Chondrocyte (in vitro differentiated cells): Measurements from ENCODE around the gene ACSBG1. TPM values are rescaled to one million over a fixed set of nuclear protein-coding genes. Genes with fewer than 3 reads are reported as not detected.

ENCODE experiments used
- DNase-seq: peaks from one replicate; pipeline ENCODE4 v3.0.0; 2021; ENCODE audit warnings: mixed read lengths, low spot score
- H3K27ac Mint-ChIP-seq: one replicate; pipeline ENCODE4 v1.8.0; 2021; ENCODE audit warnings: mild to moderate bottlenecking, moderate library complexity, mixed read lengths; ENCODE audit not compliant: unreplicated experiment
- H3K27me3 Mint-ChIP-seq: 2 replicates; pipeline ENCODE4 v1.8.0; 2021; ENCODE audit warnings: low read depth, mixed read lengths
- H3K36me3 Mint-ChIP-seq: 2 replicates; pipeline ENCODE4 v1.8.0; 2021; ENCODE audit warnings: low read depth, mixed read lengths
- H3K4me1 Mint-ChIP-seq: 2 replicates; pipeline ENCODE4 v1.8.0; 2021; ENCODE audit warnings: low read depth, mild to moderate bottlenecking, mixed read lengths
- H3K4me3 Mint-ChIP-seq: one replicate; pipeline ENCODE4 v1.8.0; 2021; ENCODE audit warnings: mild to moderate bottlenecking, moderate library complexity, mixed read lengths; ENCODE audit not compliant: unreplicated experiment
- H3K9me3 Mint-ChIP-seq: 2 replicates; pipeline ENCODE4 v1.8.0; 2021; ENCODE audit warnings: low read depth, mixed read lengths
- CTCF ChIP-seq: fragments of 200-600 bp; sonication (generic); IDR thresholded peaks from 2 replicates; pipeline ENCODE4 v1.5.0; 2021; ENCODE audit warnings: antibody characterized with exemption, mild to moderate bottlenecking, moderate library complexity
- total RNA-seq: library from RNA; stranded (reverse); gene quantifications from 3 replicates; pipeline ENCODE4 v1.2.1, GENCODE V29; 2021

Gene ACSBG1
- total RNA-seq, 1 donor from 2014 or later, result not detected

- no peaks in the 10 kb centered on the region for H3K36me3 Mint-ChIP-seq
- no peak for DNase-seq
- peaks cover 5% of the 10 kb centered on the region for H3K9me3 Mint-ChIP-seq
- H3K4me3 Mint-ChIP-seq, result no peak overlapping the region
- peaks cover 6% of the 10 kb centered on the region for H3K27me3 Mint-ChIP-seq
- no peak overlapping the region for H3K27ac Mint-ChIP-seq
- no peak for TF ChIP-seq CTCF
- H3K4me1 Mint-ChIP-seq, result peaks cover 2% of the 10 kb centered on the region
Measured at GRCh38 chr15:78229431-78230406, 4.6 kb downstream of the ACSBG1 start.

GRCh38 chr15:78228356-78228996 is 5.9 kb downstream of the ACSBG1 start:
- no peak for DNase-seq
- TF ChIP-seq CTCF, result no peak
- Mint-ChIP-seq H3K4me3 (no peak overlapping the region), H3K36me3 (no peaks in the 10 kb centered on the region), H3K4me1 (peaks cover 3% of the 10 kb centered on the region), H3K9me3 (peaks cover 5% of the 10 kb centered on the region), H3K27ac (no peak overlapping the region), H3K27me3 (peaks cover 2% of the 10 kb centered on the region)

- TF ChIP-seq CTCF, result no peak
- no peak for DNase-seq
- H3K36me3 Mint-ChIP-seq, result no peaks in the 10 kb centered on the region
- H3K27ac Mint-ChIP-seq, result no peak overlapping the region
- peaks cover 5% of the 10 kb centered on the region for H3K9me3 Mint-ChIP-seq
- H3K27me3 Mint-ChIP-seq, result no peaks in the 10 kb centered on the region
- no peak overlapping the region for H3K4me3 Mint-ChIP-seq
- H3K4me1 Mint-ChIP-seq, result peaks cover 7% of the 10 kb centered on the region
Measured at GRCh38 chr15:78225783-78226541, 8.4 kb downstream of the ACSBG1 start.

- Mint-ChIP-seq H3K27ac (no peak overlapping the region), H3K9me3 (peaks cover 5% of the 10 kb centered on the region), H3K4me3 (no peak overlapping the region), H3K4me1 (peaks cover 10% of the 10 kb centered on the region), H3K27me3 (no peaks in the 10 kb centered on the region), H3K36me3 (no peaks in the 10 kb centered on the region)
- no peak for DNase-seq
- no peak for TF ChIP-seq CTCF
Measured at GRCh38 chr15:78224023-78224411, 10.3 kb downstream of the ACSBG1 start.
